GM18498 (cell line): ENCODE results near the gene SRPX2.

Source experiments
- ATAC-seq: cut with Tn5 transposase; IDR thresholded peaks from one replicate; pipeline ENCODE4 v1.9.1; 2021; ENCODE audit warnings: mild to moderate bottlenecking, moderate library complexity; ENCODE audit not compliant: unreplicated experiment

SRPX2 gene

GRCh38 chrX:100649550-100650356 lies 5.8 kb downstream of the SRPX2 start:
- ATAC-seq, result no peak

GRCh38 chrX:100650841-100651240 lies 6.8 kb downstream of the SRPX2 start:
- no peak for ATAC-seq

GRCh38 chrX:100652266-100652665 lies 8.3 kb downstream of the SRPX2 start:
- no peak for ATAC-seq

GRCh38 chrX:100654261-100654660 lies 10.3 kb downstream of the SRPX2 start:
- ATAC-seq, result no peak

GRCh38 chrX:100658941-100659381 lies 15.0 kb downstream of the SRPX2 start:
- no peak for ATAC-seq

- ATAC-seq, result no peak
Observed at GRCh38 chrX:100659431-100660137, 15.6 kb downstream of the SRPX2 start.

- no peak for ATAC-seq
Observed at GRCh38 chrX:100662170-100662569, 18.2 kb downstream of the SRPX2 start.

GRCh38 chrX:100662796-100663195 lies 18.8 kb downstream of the SRPX2 start:
- no peak for ATAC-seq

- no peak for ATAC-seq
Observed at GRCh38 chrX:100663642-100664041, 19.6 kb downstream of the SRPX2 start.

- no peak for ATAC-seq
Observed at GRCh38 chrX:100672966-100673365, 29.0 kb downstream of the SRPX2 start.

GRCh38 chrX:100673397-100673953 lies 29.5 kb downstream of the SRPX2 start:
- ATAC-seq, result no peak

GRCh38 chrX:100674705-100675104 lies 30.7 kb downstream of the SRPX2 start:
- ATAC-seq, result peak; percentile 63

GRCh38 chrX:100677611-100678181 lies 33.7 kb downstream of the SRPX2 start:
- no peak for ATAC-seq

- no peak for ATAC-seq
Observed at GRCh38 chrX:100680756-100681155, 36.8 kb downstream of the SRPX2 start.

GRCh38 chrX:100681599-100681998 lies 37.6 kb downstream of the SRPX2 start:
- no peak for ATAC-seq

GRCh38 chrX:100682939-100683338 lies 38.9 kb downstream of the SRPX2 start:
- ATAC-seq, result no peak

GRCh38 chrX:100685284-100685996 lies 41.4 kb downstream of the SRPX2 start:
- peak; percentile 68 for ATAC-seq

- ATAC-seq, result no peak
Observed at GRCh38 chrX:100685997-100686305, 42.0 kb downstream of the SRPX2 start.

- peak; percentile 39 for ATAC-seq
Observed at GRCh38 chrX:100687128-100687527, 43.1 kb downstream of the SRPX2 start.

GRCh38 chrX:100687546-100687945 lies 43.5 kb downstream of the SRPX2 start:
- peak; percentile 80 for ATAC-seq

- ATAC-seq, result no peak
Observed at GRCh38 chrX:100695302-100695701, 51.3 kb downstream of the SRPX2 start.
